GM18519 (cell line): Measurements from ENCODE around the gene EFHD1.
"Not testable (repeated sequence)": the region's sequence is repeated elsewhere in the genome, so short reads cannot be mapped to it uniquely, and the experiment has no call there.

Source experiments
- ATAC-seq: cut with Tn5 transposase; IDR thresholded peaks from one replicate; pipeline ENCODE4 v1.9.1; 2021; ENCODE audit warnings: mild to moderate bottlenecking, moderate library complexity; ENCODE audit not compliant: unreplicated experiment, low FRiP score

The EFHD1 gene

DNA sequence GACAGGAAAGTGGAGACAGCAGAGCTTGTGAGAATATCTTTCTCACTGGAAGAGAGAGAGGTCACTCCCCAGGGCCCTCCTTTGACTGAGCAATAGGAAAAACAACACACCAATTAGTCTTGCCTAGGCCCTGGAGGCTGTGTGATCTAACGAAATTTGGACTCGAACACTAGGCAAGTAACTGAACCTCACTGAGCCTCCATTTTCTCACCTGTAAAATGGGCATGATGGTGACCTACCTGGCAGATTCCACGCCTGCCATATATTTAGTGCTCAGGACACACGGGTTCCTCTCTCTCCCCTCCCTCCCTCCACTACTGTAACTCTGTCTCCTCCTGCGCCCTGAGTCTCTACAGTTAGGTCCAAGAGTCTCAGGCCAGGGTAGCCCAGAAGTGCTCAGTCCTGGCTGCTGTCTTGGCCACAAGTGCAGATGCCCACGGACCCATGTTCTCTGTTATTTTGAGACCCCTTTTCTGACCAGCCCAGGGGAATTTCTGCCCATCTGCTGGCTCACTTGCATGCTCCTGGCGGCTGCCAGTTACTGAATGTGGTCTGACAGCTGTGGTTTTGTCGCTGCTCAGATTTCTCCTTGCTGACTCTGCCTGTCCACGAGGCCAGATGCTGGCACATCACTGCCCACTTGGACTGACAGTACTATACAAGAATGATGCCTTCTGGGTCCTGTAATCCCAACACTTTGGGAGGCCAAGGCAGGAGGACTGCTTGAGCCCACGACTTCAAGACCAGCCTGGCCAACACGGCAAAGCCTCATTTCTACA, 54.2 kb downstream of the EFHD1 start:
- no peak for ATAC-seq

- ATAC-seq: no peak
Observed at GRCh38 chr2:232688201-232688600, 54.8 kb downstream of the EFHD1 start.

DNA sequence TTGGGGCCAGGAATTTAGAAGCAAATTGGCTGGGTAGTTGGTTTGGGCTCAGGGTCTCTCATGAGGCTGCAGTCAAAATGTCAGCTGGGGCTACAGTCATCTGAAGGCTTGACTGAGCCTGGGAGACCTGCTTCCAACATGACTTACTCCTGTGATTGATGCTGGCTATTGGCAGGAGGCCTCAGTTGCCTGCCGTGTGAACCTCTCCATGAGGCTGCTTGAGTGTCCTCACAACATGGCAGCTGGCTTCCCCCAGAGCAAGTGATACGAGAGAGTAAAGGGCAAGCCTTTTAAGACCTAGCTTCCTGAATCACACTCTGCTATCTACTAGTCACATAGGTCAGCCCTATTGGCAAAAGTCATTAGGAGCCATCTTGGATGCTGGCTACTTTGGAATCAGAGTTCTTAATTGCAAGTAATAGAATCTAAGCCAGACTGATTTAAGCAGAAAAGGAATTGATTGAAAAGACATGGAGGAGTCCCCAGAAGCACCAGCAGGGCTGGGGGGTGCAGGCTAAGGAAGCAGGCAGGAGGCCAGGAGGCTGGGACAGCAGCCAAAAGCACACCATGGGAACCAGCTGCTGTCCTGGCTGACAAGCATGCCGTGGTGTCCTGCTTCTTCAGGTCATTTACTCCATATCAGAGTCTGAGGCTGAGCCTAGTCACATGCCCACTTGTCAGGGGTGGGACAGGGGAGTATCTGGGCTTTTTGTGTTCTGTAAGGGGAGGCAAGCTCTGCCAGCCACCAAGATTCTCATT, 55.9 kb downstream of the EFHD1 start:
- ATAC-seq: no peak

DNA sequence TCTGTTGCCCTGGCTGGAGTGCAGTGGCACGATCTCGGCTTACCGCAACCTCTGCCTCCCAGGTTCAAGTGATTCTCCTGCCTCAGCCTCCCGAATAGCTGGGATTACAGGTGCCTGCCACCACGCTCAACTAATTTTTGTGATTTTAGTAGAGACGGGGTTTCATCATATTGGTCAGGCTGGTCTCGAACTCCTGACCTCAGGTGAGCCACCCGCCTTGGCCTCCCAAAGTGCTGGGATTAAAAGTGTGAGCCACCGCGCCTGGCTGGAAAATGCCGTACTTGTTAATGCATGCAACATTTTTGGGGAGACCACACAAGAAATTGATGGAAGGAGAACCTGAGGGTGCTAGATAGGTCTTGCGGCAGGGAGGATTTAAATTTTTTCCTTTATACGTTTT, 57.7 kb downstream of the EFHD1 start:
- not testable (repeated sequence) for ATAC-seq

- ATAC-seq: no peak
Observed at GRCh38 chr2:232693344-232693743, 59.9 kb downstream of the EFHD1 start.

DNA sequence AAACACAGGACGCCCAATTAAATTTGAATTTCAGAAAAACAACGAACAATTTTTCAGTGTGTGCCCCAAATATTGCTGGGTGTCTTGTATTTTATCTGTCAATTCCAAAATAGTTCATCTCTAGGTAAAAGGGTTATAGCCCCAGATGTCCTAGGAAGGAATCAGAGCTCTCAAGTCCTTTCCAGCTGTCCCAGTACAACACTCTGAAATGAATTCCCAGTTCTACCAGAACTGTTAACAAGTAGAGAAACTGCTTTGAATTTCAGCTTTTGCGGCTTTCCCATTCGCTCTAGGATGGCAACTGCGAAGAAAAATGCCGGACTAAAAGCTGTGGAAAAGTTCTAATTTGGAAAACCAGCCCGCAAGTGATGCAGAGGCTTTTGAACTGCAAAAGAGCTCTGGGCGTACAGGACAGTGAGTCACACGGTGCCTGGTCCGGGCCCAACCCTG, 63.2 kb downstream of the EFHD1 start:
- ATAC-seq: no peak

- ATAC-seq: peak; percentile 56
Observed at GRCh38 chr2:232697059-232697806, 63.8 kb downstream of the EFHD1 start, which contains the start of gene GIGYF2. Gene GIGYF2, plus strand, starts transcription at chr2:232697331. Its CDS starts 37,867 bp downstream, at chr2:232735198.

- no peak for ATAC-seq
Observed at GRCh38 chr2:232697807-232698110, 64.4 kb downstream of the EFHD1 start.

GRCh38 chr2:232698556-232699091, 65.2 kb downstream of the EFHD1 start:
- no peak for ATAC-seq

DNA sequence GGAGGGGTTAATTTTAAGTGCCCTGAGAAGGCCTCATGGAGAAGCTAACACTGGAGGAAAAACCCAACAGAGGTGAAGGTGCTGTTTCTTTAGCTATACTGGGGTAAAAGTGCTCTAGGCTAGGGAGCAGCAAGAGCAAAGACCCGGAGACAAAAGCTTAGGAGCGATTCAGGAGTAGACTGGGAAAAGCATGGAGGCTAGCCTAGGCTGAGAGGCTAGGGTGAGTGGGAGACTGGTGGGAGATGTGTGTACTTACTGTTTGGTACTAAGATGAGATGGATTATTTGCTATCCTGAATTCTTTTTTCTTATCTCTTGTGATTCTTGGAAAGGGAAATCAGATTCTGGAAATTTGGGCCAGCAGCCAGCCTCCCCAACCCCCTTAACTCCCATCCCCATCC, 65.7 kb downstream of the EFHD1 start:
- no peak for ATAC-seq

DNA sequence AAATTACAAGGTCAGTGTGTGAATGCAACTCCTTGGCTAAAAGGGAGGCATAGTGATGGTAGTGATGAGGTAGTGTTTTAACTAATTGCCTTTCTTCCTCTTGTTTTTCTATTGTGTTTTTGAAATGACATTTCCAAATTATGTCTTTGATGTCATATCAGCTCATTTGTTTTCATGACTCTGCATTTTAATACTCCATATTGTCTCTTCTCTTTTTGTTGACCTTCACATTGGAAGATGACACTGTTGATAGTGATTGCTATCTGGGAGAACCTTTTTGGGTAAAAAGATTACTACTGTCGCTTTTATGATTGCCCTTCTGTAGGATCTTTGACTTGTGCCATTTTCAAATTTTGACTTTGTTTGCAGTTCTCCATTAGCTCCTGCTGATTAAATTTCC, 66.8 kb downstream of the EFHD1 start:
- no peak for ATAC-seq

GRCh38 chr2:232707076-232707475, 73.7 kb downstream of the EFHD1 start:
- ATAC-seq: no peak

GRCh38 chr2:232713505-232713904, 80.1 kb downstream of the EFHD1 start:
- ATAC-seq: no peak

DNA sequence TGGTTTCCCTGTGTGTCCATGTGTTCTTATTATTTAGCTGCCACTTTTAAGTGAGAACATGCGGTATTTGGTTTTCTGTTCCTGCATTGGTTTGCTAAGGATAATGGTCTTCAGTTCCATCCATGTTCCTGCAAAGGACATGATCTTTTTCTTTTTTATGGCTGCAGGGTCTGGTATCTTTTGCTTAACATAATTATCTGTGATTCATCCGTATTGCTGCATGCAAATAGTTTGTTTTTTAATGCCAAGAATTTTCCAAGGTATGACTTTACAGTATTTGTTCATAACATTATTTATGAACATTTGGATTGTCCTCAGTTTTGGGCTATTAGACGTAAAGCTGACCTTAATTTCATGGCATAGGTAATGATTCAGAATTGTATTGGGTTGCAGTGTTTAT, 81.6 kb downstream of the EFHD1 start:
- ATAC-seq: no peak

DNA sequence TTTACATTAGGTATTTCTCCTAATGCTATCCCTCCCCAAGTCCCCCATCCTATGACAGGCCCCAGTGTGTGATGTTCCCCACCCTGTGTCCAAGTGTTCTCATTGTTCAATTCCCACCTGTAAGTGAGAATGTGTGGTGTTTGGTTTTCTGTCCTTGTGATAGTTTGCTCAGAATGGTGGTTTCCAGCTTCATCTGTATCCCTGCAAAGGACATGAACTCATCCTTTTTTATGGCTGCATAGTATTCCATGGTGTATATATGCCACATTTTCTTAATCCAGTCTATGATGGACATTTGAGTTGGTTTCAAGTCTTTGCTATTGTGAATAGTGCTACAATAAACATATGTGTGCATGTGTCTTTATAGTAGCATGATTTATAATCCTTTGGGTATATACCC, 86.7 kb downstream of the EFHD1 start:
- not testable (repeated sequence) for ATAC-seq

DNA sequence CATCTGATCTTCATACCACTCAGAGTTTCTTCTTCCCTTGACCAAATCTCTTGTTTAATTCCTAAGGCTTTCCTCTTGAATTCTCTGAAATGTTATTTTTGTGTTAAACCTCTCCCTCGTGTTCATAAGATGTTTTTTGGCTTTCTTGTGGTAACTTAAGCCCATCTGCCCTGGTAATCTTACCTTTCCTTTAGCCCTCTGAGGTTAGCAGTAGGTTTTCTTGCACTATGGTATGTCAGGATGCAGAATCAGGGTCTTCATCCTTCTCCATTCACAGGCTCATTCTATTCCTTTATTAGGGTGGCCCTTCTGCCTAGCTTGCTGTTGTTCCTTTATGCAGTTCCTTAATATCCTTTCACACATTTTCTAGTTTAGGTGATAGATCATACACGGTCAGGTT, 87.9 kb downstream of the EFHD1 start:
- no peak for ATAC-seq

GRCh38 chr2:232721882-232722281, 88.5 kb downstream of the EFHD1 start:
- no peak for ATAC-seq

GRCh38 chr2:232723027-232723426, 89.6 kb downstream of the EFHD1 start:
- ATAC-seq: no peak

GRCh38 chr2:232728785-232729184, 95.4 kb downstream of the EFHD1 start:
- no peak for ATAC-seq

DNA sequence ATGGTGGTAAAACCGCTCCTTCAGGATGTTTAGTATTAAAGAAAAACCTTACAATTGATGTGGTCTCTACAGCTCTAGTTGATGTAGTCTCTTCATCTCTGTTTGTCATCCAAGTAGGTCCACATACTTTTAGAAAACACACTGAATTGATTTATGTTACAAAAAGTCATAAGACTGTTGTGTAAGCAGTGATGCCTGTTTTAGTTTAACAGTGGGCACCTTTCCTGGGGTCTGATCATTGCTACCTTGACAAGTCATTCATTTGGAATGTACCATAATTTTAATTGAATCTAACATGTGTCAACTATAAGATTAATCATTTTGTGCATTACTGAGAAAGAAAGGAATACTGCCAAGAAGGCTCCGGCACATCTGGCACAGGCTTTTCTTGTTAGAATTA, 98.1 kb downstream of the EFHD1 start:
- ATAC-seq: no peak
